DMS114 treated with DMSO at 0.1 percent for 48 hours (cell line): ENCODE results near the gene STK32B.

Experiments
- DNase-seq: peaks from one replicate; lab custom pipeline; 2025; ENCODE audit not compliant: unreplicated experiment; lab: John Stamatoyannopoulos, UW

STK32B gene

DNA sequence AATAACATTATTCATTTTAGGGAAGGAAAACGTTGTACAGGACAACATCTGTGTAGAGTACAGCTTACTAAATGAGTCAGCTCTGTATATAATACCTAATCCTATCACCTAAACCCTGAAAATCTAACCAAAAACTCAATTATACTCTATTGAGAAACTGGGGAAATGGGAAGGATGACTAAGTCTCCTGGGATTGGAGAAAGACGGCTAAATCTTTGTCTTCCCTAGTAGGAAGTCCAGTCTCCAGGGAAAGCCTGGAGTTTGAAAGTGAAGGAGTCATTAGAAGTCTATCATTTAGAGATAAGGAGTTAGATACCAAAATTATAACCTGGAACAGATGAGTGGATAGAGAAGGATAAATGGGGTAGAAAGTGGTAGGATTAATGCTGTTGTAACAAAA is 286.5 kb downstream of the STK32B start:
- DNase-seq: no peak

DNA sequence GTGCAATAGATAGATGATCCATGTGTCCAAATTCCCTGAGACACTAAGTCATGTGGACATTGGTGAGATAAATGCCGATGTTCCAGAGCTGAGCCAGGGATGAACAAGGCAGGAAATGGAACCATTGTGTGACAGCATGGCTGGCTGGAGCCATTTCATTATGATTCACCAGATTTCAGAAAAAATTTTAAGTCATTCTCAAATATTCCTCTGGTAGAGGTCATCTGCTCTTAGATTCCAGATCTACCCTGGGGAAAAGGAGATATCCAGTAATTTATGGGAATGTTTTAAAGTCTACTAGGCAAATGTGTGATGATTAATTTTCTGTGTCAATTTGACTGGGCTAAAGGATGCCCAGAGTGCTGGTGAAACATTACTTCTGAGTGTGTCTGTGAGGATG is 287.3 kb downstream of the STK32B start:
- no peak for DNase-seq

DNA sequence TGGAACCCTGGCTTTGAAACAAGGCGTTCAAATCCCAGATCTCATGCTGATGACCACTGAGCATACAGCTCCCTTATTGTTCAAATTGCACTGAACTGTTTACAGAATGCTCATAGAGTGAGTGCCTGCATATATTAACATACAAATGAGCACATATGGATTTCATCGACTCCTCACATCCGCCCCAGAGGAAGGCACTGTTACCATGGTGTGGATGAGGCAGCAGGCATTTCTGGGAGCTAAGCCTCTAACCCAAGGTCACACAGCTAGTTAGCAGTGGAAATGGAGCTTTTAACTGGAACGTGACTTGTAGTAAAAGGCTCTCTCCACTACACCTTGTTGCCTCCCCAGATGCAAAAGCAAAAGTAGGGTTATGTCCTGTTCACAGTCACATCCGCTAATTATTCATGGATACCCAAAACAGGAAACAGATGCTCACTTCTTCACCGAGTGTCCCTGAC is 289.7 kb downstream of the STK32B start:
- DNase-seq: no peak

DNA sequence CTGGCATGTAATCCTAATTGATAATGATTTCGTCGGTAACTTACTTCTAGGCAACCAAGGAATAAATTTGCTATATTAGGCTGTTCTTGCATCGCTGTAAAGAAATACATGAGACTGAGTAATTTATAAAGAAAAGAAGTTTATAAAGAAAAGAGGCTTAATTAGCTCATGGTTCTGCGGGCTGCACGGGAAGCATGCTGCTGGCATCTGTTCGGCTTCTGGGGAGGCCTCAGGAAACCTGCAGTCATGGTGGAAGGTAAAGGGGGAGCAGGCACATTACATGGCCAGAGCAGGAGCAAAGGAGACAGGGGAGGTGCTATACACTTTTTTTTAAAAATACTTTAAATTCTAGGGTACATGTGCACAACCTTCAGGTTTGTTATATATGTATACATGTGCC is 290.2 kb downstream of the STK32B start:
- DNase-seq: no peak

DNA sequence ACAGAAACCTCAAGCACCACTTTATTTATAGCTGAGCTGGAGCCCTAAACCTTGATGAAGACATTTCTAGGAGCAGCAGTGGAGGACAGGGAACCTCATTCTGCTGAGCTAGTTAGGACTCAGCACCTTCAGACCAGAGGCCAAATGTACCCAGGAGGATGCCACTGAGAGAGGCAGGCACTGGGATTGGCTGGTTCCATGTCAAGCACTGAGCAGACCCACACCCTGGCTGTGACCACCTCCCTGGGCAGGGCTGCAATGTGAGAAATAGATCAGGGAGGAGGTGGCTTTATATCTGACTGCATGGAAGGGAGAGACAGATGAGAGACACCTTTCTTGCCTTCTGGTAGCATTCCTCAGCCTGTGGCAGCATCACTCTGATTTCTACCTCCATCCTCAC is 304.6 kb downstream of the STK32B start:
- DNase-seq: no peak

DNA sequence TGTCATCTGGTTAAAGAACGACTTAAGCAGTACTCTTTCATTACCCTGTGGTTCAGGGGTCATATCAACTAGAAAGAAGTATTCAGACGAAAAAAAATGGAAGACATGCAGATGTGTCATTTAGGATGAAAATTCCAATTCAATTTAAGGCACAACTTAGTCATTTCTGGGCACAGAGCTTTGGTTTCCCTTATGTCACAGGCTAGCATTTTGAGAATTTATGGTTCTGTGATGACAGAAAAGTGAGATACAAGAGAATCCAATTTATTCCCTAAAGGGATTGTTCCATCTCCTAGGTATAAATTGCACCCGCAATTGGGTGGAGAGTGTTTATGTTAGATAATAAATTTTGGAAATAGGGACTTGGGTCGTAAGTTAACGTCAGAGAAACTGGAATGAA is 306.6 kb downstream of the STK32B start:
- DNase-seq: no peak

DNA sequence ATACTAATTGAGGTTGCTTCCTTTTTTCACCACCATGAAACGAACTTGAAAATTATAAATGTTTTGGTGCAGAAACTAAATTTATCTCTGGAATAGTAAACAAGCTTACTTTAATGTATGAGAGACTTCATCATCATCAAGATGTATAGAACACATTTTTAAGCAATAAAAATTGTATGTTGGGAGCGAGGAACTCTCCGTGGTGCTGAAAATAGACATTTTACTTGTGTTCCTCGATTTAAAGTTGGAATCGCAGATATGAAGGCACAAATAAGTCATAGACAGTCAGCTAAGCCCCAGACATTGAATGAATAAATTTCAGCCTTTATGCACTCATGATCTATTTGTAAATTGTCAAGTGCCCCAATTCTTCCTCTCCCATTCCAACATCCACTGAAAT is 310.7 kb downstream of the STK32B start:
- DNase-seq: no peak

DNA sequence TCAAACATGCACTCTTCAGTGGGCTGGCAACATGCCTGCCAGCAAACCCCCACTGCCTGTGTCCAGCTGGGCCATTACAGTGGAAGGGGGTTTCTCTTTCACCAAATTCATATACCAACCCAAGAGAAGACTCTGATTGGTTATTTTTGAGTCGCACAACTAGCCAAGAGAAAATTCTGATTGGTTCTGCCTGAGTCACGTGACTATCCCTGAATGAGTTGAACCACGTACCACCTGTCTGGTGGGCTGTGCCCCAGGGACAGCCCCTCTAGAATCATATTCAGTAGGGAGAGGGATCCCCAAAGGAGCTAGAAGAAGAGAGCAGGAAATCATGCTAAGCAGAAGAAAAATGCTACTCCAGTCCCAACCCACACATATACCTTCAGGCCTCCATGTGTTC is 313.1 kb downstream of the STK32B start:
- no peak for DNase-seq

DNA sequence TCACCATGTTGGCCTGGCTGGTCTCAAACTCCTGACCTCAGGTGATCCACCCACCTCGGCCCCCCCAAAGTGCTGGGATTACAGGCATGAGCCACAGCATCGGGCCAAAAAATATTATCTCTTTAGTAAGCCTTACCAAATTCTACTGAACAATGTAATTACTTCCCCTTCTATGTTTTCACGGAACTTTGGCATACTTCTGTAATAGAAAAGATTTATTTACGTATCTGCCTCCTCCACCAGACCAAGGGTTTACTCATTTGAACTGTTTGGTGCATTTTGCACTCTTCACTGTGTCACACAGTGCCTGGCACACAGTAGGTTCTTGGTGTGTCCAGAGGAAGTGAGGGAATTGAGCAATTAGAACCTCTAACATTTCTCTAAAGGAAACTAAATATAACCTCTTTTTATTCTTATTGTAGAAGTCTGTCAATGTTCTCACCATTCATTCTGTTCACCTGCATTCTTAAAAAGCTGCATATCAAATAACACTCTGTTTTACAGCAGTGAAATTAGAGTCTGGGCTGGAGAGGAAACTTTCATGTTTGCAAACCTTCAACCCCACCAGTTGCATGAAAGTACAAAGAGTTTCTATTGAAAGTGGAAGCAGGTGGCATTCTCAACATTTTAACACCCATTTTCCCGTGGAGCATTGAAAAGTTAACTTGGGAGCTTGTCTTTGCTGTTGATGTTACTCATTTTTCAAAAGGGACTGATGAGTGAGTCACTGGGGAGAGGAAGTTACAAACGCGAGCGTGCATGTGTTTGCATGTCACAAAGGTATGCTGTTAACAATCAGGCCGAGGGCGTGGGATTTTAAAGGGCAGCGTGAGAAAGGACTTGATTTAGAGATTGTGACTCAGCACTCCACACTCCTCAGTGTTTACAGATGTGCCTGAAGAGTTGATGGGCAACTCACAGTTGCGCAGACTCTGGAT is 314.1 kb downstream of the STK32B start:
- DNase-seq: no peak

DNA sequence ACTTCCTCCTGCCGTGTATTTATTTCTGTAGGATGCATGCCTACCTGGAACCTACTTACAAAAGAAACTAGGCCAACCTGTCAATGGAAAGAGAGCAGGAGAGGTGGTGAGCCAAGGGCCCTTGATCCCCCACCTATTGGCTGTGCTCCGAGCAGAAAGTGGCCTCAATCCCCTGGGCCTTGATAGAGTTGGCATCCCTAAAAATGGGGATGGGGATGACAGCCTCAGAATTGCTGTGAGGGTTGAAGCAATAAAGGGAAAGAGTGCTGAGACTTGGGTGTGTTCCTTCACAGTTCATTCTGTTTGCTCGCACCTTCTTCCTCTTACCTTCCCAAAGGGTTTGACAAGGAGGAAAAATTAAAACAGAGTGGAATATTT is 314.7 kb downstream of the STK32B start:
- no peak for DNase-seq

DNA sequence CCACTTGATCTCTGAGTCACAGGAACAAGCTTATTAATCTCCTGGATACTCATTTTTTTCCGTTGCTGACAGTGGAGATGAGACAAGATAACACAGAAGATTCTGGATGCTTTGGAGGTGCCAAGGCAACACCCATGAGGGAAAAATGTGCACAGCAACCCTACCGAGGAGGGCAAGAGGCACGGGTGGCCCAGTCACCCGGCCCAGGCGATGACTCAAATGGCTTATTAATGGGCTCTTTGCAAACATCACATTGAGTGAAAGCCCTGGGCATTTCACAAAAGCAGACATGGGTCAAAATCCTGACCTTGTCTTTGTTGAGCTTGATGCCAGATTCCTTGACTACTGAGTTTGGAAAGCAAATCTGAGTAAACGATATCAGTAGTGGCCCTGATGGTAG is 315.1 kb downstream of the STK32B start:
- DNase-seq: no peak

DNA sequence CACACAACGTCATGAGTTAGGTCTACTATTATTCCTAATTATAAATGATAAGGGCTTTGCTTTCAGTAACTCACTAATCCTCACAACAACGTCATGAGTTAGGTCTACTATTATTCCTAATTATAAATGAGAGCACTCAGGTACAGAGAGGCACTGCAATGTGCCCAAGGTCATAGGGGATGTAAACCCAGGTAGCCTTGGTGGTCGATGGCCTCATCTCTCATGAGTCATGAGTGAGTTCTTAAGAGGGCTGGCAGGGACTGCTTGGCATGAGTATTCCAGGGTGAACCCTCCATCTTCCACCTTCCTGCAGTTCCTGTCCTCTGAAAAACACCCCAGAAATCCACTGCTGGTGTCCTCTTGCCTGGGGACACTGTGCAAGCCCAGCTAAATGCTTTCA is 317.1 kb downstream of the STK32B start:
- no peak for DNase-seq

DNA sequence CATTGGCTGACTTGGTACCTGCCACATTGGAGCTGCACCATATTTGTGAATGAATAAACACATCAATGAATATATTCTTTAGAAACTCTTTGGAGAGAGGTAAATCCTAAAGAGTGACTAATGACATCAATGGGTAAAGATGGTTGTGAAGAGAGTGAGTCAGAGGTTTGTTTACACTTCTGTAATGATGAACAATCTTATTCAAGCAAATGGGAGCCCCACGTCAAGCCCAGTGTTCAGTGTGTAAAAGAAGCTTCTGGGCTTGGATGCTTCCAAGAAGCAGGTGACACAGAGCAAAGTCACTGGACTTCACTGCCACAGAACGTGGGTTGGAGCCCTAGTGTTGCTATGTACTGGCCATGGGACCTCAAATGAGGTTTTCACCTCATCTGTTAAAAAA is 319.0 kb downstream of the STK32B start:
- no peak for DNase-seq

DNA sequence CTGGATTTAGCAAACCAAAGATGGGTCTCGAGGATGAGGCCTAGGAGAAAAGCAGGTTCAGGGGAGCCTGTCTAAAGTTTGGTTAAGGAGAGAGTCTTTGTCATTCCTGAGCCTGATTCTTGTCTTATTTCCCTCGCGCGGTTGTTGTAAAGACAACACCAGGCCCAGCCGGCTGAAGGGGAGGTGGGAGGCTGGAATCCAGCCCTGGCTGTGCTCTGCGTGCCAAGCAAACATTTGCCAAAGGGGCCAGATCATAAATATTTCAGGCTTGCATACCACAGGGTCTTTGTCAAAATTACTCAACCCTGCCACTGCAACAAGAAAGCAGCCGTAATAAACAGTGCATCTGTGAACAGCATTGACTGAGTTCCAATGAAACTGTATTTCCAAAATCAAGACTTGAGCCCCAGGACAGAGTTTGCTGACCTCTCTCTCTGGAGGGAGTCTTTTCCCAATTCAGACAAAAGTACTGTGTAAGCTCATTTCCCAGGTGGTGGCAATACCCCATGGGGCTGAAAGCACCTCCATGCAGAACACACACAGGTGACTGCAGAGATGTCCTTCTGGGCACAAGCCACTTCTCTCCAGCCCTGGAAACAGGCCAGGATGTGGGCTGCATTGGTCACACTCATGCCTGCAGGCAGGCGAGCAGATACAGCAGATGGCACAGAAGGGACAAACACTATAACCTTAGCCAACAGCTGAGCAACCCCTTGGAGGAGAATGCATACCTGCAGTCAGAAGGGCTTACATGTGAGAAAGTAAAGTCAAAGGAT is 320.3 kb downstream of the STK32B start:
- DNase-seq: no peak

DNA sequence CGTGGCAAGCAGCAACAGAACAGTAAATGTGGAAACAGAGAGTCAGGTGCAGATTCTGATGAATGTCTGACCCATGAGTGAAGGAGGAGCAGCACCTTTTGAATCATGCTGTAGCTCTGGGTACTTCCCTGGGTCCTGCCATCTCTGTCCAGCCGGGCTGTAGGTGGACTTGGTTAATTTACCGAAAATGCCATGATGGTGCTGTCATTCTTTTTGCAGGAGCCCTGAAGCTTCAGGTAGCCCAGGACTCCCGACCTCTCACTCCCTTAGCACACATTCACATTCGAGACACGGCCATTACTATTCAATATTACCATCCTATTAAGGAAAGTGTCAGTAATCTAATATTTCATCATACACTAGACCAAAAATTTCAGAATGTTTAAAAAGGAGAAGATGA is 320.9 kb downstream of the STK32B start:
- DNase-seq: no peak

DNA sequence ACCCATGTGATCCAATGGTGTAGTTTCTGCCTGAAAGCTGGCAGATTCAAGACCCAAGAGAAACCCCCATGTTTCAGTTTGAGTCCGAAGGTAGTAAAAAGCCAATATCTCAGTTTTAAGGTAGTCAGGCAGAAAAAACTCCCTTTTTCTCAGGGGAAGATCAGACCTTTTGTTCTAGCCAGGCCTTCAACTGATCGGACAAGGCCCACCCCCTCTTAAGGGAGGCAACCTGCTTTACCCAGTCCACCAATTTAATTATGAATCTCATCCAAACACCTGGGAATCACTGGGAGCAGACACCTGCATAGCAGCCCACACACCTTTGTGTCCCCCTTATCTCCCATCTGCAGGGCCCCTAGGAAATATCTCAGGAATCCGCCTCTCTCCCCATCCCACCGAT is 322.0 kb downstream of the STK32B start:
- no peak for DNase-seq

DNA sequence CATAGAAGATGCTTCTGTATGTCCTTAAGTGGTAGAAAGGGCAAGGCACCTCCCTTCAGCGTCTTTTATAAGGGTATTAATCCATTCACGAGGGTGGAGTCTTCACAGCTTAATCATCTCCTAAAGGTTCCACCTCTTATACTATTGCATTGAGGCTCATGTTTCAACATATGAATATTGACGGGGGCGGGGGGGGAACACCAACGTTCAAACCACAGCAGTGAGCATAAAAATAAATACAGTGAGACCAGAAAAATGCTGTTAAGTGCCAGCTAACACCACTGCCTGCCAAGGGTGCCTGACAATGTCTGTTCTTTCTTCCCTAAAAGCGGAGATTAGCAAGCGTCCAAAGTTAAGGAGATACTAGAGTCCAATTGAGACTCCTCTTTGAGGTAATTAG is 323.3 kb downstream of the STK32B start:
- DNase-seq: no peak

DNA sequence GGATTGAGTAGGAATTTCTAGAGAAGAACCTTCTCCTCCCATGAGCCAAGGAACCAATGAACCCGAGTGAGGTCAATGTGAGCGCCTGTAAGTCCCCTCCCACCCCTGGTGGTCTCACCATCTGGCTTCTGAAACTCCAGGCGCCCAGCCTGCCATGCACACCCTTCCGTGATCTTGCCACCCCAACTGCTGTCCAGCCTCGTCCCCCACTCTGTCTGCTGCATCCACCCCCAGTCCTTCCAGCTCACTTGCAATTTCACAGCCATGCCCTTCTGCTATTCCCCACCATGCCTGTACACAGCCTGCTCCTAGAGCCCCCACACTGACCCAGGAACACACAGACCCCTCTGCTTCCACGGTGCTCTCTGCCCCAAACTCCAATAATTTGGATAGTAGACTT is 323.7 kb downstream of the STK32B start:
- no peak for DNase-seq

DNA sequence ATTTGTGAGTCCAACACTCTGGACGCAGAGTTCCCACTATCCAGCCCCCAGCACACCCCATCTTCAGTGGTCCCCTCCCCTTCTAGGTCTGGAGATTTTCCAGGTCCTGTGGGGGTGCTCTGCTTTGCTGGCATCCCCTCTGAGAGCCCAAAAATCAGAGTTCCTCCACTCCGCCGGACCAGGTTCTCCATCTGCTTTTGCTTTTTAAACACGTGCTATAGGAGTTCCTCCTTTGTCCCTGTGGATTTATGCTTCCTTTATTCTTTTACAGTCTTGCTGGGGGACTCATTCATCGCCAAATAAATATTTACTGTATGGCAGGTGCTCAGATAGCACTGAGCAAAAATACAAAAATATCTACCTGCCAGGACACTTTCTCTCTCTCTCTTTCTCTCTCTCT is 324.7 kb downstream of the STK32B start:
- DNase-seq: no peak

DNA sequence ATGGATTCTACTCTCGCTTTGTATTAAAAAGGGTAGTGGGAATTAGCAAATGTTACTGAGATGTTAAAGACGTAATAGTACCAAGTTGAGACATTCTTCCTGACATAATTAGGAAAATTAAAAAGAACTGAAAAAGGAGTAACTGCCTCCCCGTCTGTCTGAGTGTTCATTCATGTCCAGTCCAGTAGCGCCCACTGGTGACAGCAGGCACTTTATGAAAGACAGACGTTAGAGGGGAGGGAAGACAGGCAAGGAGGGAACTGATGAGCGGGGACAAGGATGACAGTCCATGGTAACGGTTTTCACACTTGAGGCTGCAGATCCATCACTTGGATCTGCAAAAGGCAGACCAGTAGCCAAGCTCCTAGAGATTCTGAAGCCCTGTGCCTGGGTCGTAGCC is 326.7 kb downstream of the STK32B start:
- no peak for DNase-seq

DNA sequence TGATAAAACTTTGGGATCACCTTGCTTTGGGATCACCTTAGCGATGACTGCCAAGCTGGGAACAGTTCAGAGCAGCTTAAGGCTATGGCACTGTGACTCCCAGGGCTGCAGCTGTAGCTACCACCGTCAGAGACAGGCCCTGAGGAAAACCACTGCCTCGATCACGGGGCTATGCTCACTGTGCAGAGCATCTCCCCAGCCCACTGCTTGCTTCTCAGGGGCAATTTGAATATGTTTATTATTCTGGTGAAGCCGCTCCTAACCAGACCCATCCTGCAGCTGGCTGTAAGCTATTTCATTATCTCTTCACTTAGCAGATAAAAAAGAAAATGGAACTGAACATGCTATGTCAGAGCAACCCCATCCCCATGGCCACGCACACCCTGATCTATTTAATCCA is 328.6 kb downstream of the STK32B start:
- no peak for DNase-seq

DNA sequence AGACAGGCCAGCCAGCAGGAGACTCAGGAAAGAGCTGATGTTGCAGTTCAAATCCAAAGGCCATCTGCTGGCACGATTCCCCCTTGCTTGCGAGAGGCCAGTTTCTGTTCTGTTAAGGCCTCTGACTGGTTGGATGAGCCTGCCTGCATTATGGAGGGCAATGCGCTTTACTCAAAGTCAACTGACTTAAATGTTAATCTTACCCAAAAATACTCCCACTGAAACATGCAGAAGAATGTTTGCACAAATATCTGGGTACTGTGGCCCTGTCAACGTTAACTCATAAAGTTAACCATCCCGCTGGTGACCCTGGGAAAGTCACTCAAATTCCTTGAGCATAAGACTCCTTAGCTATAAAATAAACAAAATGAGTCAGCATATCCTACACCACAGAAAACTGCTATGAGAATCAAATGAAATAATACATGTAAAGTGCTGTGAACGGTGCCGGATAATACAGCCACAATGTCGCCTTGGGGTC is 330.7 kb downstream of the STK32B start:
- DNase-seq: no peak
